ENCODE data around the gene ZBTB17.

The ZBTB17 gene

DNA sequence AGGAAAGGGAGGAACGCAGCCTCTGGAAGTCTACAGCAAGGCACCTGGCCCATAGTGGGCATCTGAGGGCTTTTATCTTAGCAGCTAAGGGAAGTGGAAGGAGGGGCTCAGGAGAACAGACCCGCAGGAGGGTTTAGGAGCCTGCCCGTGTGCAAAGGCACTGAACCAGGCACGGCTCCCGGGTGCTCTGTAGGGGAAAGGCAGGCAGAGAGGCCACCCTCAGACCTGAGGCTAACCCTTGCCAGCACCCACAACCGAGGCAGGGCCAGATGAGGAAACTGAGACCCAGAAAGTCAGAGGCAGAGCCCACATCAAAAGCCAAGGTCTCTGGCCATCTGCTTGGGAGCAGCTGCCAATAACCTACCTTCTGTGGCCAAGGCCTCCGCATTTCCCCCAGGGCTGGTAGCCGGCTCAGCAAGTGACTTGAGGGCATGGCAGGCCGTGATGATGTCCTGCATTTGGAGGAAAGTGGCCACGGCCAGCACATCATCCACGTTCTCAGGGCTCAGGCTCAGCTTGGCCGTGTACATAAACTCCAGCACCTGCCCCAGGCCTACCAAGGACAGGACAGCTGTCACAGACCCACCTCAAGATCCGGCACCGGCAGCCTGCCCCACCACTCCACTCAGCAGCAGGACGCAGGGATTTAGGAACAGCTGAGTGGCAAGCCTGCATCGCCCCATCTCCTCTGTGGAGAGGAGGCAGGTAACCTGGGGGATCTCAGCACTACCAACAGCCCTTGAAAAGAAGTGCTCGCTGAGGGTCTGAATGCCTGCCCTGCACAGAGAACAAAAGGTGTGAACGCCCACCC is 29.1 kb downstream of the ZBTB17 start:
- no peak for DNase-seq

DNA sequence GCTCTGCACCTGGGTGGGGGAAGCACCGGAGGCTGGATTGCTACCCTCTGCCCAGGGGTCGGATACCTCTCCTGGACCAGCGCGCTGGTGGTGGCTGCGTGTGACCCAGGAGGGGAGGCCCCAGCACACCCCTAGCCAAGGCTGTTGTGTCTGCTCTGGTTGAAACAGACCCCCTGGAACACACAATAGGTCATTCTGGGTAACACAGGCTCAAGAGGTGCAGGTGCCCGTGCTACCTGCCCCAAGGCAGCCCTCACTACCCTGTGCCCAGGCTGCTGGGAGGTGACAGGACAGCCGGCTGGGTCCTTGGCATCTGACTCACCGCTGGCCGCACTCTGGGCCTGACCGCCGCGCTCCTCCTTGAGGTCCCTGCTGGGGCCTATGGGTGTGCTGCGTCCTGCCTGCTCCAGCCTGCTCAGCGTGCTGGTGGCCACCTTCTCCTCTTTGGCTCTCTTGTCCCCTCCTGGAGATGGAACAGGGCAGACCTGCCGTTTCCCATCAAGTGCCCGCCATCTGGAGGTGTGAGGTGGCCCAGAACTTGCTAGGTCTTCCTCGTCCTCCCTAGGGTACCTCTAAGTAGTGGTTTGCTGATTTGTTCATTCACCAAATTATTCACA is 30.0 kb downstream of the ZBTB17 start:
- DNase-seq: no peak

DNA sequence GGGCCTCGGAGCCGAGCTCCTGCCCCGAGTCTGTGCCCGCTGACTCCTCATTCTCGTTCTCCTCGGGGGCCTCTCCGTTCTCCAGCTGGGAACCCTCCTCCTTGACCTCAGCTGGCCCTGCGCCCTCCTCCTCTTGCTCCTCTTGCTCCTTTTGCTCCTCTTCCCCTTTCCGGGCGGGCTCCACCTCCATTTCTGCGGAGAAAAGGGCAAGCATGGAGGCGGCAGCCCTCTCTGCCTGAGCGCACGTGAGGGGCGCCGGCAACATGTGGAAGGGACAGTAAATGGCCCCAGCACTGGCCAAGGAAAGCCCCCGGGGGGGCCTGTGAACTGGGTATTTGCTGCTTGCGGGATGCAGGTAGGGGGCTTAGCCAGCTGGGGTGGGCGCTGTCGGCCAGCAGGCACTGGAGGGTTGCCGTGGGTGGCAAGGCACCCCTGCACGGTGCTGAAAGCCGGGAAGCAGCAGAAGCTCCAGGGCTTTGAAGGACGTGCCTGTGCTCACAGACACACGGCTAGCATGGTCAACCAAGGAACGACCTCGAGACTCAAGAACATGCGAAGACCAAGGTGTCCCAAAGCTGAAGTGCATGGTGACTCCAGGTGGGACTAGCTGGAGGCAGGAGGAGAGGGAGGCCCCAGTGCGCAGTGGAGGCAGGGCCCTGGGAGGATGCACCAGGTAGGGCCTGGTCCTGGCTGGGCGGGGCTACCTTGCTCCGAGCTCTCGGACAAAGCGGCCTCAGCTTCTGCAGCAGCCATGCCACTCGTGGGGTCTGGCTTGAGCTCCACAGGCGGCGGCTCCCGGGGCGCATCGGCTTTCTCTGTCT is 30.7 kb downstream of the ZBTB17 start:
- no peak for DNase-seq

DNA sequence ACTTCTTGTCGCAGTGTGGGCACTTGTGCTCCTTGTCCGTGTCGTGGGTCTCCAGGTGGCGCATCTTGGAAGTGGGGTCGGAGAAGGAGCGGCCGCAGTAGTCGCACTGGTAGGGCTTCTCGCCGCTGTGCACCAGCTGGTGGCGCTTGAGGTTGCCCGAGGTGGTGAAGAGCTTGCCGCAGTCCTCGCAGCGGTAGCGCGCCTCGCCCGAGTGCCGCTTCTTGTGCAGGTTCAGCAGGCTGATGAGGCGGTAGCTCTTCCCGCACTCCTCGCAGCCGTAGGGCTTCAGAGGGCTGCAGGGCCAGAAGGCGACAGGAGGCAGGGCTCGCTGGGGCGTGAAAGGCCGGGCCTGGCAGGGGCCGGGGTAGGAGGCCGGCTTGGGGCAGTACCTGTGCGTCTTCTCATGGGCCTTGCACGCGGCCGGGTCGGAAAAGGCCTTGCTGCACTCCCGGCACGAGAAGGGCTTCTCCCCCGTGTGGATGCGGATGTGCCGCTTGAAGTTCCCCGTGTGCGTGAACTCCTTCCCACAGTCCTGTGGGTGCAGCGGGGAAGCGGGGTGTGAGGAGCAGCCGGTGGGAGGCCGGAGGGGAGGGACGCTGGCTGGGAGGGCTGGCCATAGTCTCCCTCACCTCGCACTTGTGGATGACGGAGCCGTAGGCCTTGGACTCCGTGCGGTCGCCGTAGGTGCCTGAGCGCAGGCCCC is 31.4 kb downstream of the ZBTB17 start:
- no peak for DNase-seq

DNA sequence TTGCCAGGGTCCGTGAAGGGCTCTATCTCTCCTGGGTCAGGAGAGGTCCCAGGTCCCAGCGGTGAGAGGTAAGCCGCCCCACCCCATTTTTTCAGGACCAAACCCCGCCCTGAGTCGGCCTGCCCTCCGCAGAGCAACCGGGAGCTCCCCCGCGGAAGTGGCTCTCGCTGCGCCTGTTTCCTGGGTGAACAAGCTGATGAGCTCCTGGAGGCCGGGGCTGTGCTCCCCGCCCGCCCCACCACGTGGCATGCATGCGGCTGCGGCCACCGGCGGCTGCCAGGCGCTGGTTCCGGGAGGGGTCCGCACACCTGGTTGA is 32.0 kb downstream of the ZBTB17 start:
- DNase-seq: no peak

DNA sequence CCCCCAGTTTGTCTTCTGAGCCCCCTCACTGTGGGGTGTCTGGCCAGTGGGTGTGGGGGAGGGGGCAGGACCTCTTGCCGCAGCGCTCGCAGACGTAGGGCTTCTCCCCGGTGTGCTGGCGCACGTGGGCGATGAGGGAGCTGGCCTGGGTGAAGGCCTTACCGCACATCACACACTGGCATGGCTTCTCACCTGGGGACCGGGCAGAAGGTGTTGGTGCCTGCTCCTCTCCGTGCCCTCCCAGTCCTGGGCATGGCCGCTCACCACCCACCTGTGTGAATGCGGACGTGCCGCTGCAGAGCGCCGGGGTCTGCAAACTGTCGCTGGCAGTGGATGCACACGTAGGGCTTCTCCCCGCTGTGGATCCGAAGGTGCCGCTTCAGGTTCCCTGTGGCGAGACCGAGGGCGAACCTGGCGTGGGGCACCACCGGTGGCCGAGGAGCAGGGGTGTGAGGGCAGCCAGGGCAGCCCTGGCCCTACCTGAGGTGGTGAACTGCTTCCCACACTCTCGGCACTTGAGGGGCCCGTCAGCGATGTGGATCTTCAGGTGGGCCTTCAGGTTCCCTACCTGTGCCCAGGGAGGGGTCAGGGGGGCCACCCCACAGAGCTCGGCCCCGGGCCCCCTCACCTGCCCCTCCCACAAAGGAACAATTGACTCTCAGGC is 32.4 kb downstream of the ZBTB17 start:
- DNase-seq: no peak

DNA sequence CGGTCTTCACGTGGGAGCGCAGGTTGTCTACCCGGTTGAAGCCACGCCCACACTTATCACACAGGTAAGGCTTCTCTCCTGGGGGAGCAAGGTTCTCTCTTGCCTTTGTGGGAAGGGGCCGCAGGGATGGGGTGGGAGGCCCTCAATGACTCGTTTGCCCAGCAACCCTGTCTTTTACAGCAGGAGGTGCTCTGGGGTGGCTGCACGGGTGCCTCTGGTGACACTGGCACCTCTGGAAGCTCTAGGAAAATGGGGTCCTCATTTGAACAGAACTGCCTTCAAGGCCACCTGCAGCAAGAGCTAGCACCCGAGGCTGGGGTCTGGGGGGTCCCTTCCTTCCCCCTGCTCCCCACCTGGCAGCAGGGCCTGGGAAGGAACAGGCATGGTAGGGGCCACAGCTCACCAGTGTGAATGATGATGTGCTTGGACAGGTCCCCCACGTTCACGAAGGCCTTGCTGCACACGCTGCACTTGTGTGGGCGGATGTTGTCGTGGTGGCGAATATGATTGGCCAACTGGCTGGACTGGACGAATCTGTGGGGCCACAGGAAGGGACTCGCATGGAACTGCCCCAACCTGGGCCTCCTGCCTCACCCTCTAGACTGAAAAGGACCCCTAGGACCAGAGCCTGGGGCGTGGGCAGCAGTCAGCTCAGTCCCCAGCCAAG is 33.1 kb downstream of the ZBTB17 start:
- DNase-seq: no peak

DNA sequence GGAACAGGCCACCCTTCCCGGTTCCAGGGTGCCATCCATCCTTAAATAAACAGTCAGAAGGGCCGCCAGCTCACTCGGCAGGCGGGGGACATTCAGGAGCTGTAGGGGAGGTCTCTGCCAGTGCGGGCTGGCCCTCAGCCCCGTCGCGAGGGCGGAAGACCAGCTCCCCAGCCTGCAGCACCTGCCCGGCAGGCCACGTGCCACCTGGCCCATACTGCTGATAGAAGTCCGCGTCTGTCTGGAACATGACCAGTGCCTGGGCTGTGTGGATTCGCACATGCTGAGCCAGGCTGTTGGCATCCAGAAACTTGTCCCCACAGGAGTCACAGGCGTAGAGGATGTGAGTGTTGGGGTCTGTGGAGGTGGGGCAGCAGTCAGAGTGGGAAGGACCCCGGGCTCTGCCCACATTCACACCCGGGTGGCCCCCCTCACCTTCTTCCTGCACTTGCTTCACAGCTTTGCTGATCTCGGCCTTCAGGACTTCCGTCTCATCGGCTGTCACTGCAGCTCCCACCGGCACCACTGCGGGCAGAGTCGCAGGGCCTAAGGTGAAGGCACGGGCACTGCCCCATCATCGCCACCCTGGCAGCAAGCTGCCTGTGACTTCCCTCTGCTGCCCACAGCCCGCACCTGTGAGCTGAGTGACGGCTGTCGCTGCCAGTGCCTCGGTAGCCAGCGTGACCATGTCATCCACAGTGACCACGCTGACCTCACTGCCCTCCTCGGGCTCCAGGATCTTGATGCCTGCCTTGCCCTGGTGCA is 33.8 kb downstream of the ZBTB17 start:
- no peak for DNase-seq

DNA sequence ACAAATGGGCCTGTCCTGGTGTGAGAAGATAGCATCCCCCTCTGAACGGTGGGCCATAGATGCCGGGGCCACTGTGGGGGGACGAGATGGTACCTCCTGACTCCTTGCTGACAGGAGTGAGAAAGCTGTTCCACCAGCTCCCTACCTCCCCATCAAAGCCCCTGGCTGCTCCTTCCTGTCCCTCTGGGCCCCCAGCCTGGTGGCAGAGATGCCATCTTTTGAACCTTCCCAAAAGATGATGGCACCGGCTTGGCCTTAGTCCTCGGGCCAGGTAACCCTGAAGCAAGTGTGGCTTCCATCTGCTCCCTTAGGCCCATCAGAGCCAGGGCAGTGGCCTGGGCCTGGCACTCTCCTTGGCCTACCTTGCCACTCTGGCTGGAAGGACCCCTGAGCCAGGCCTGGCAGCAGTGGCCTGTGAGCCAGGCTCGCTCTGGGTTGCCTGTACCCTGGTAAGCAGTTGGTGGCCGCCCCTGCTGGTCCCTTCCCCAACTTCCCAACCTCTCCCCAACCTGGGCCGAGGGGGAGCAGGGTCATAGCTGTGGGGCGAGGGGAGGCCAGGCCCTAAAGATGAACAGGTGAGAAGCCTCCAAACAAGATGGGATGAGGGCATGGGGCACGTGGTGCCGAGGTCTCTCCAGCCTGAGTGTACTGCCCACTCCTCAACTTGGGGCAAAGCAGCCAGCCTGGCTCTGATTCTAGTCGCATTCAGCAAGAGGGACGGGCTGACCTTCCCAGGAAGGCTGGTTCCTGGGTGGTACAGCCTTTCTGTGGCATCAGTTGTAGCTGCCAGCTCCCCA is 34.7 kb downstream of the ZBTB17 start:
- no peak for DNase-seq

DNA sequence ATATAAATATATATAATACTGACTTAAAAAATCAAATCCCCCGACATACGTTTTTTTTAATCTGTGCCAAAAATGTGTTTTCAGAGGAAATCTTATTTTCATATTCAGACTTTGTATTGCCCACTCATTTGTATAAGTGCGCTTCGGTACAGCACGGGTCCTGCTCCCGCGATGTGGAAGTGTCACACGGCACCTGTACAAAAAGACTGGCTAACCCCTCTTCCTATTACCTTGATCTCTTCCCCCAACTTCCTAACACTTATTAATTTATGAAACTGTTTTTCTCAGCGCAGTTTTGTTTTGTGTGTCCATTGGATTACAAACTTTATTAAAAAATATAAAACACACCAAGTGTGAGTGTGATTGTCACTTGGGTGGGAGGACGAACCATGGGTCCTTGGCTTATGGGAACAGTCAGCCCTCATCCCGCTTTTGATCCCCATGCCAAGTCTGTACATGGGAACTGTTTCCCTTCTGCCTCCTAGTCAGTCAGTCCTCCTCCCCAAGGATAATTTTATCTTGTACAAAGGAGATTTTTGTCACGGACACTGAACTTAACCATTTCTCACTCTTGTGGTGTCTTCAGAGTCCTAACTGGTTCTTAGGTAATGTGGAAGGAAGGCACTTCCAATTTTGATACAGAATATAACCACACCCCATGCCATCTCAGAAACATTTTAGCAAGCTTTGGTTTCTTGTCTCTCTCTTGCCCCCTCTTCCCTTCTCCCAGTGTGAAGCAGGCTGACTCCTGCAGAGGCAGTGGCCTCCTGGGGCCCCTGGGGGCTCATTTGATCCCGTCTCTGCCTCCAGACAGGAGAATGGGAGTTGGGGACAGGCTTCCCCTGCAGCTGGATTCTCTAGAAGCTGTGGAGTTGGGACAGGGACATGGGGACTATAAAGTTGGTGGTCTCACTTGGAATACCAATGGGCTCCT is 35.5 kb downstream of the ZBTB17 start:
- no peak for DNase-seq

DNA sequence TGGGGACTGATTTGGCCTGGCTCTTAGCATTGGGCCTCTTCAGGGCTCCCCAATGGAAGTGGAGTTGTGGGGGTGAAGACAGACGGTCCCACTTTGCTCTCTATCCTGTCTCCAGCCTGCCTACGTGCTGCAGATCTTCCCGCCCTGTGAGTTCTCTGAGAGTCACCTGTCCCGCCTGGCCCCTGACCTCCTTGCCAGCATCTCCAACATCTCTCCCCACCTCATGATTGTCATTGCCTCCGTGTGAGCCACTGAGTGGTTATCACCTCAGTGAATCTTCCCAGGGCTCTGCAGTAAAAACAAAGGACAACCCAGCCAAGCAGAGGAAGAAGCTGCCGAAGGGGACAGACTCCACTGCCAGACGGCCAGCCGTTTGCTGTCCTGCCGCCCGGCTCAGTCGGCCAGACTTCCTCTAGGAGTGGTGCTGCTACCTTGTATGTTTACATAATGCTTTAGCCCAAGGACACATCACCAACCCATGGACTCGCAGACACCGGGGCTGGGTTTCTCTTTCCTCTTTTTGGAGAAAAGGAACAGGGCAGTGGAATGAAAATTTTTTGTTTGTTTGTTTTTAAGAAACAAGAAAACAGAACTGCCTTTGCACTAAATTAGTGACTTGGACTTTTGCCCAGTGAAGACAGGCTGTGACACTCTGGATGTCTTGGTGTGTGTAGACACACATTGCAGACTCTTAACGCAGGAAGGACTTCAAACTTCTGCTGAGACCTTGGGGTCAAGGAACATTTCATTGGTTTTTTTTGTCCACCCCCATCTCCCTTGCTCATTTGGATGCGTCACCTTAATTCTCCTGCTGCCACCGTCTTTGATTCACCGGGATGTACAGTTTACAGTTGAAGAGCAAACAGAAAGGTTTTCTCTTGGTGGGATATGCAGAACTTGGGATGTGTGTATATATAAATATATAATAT is 36.5 kb downstream of the ZBTB17 start:
- no peak for DNase-seq

DNA sequence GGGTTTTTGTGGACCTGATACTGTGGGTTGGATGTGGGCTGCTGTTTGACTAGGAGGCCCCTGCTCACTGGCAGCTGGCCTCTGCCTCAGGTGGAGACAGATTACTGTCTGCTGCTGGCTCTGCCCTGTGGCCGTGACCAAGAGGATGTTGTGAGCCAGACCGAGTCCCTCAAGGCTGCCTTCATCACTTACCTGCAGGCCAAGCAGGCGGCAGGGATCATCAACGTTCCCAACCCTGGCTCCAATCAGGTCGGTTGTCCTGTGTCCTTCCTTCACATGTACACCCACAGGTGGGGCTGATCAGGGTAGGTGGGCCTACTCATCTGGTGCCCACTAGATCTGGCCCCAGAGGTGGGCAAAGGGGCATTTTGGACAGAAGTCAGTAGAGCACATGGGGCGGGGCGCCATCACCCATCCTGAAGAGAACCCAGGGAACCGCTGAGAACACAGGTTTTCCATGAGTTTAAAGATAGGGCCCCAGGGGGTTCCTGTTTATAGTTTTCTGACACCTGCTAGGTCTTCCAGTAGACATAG is 37.2 kb downstream of the ZBTB17 start:
- no peak for DNase-seq

DNA sequence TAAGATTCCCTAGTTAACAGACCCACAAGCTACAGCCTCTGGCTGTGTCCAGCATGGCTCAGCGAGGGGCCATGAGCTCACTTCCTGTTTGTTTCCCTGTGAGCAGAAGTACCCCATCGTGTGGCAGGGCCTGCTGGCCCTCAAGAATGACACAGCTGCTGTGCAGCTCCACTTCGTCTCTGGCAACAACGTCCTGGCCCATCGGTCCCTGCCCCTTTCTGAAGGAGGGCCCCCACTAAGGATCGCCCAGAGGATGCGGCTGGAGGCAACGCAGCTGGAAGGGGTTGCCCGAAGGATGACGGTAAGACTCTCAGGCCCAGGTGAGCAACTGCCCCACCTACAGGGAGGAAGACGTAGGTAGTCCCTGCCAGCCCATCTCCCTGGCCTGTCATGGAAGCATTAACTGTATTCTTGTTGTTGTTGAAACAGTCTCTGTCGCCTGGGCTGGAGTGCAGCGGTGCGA is 38.2 kb downstream of the ZBTB17 start:
- DNase-seq: no peak

DNA sequence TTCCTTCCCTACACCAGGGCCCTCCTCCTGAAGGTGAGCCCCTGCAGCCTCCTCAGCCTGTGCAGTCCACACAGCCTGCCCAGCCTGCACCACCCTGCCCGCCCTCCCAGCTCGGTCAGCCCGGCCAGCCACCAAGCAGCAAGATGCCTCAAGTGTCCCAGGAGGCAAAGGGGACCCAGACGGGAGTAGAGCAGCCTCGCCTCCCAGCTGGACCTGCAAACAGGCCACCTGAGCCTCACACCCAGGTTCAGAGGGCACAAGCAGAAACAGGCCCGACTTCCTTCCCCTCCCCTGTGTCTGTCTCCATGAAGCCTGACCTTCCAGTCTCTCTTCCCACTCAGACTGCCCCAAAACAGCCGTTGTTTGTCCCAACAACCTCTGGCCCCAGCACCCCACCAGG is 38.8 kb downstream of the ZBTB17 start:
- DNase-seq: no peak

DNA sequence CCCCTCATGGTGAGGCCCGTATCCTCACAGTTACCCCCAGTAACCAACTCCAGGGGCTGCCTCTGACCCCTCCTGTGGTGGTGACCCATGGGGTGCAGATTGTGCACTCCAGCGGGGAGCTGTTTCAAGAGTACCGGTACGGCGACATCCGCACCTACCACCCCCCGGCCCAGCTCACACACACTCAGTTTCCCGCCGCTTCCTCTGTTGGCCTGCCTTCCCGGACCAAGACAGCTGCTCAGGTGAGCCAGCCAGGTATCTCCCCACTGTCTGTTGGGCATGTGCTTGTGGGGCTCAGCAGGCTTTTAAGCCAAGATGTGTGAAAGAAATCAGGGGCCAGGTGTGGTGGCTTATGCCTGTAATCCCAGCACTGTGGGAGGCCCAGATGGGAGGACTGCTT is 39.9 kb downstream of the ZBTB17 start:
- no peak for DNase-seq

DNA sequence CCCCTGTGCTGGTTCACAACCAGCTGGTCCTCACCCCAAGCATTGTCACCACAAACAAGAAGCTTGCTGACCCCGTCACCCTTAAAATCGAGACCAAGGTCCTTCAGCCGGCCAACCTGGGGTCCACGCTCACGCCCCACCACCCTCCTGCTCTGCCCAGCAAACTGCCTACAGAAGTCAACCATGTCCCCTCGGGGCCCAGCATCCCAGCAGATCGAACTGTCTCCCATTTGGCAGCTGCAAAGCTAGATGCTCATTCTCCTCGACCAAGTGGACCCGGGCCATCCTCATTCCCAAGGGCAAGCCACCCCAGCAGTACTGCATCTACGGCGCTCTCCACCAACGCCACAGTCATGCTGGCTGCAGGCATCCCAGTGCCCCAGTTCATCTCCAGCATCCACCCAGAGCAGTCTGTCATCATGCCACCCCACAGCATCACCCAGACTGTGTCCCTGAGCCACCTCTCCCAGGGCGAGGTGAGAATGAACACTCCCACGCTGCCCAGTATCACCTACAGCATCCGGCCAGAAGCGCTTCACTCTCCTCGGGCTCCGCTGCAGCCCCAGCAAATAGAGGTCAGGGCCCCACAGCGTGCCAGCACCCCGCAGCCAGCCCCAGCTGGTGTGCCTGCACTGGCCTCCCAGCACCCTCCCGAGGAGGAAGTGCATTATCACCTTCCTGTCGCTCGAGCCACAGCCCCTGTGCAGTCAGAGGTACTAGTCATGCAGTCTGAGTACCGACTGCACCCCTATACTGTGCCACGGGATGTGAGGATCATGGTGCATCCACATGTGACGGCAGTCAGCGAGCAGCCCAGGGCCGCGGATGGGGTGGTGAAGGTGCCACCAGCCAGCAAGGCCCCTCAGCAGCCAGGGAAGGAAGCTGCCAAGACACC is 40.6 kb downstream of the ZBTB17 start:
- no peak for DNase-seq

Data from right hindlimb (tissue), 1 donor.